Mucosa of stomach (tissue), 1 donor: ENCODE measurements around the gene ASB15.
A peak's percentile ranks its signal among the peaks of the same experiment; 100 is the strongest.
"Not testable (repeated sequence)": the region's sequence is repeated elsewhere in the genome, so short reads cannot be mapped to it uniquely, and the experiment has no call there.

Experiments
- H3K27me3 ChIP-seq: one replicate; pipeline ENCODE4 v1.7.0; 2013; ENCODE audit warnings: mild to moderate bottlenecking, low read length; ENCODE audit not compliant: control insufficient read depth, insufficient read depth
- H3K36me3 ChIP-seq: one replicate; pipeline ENCODE4 v1.7.0; 2013; ENCODE audit warnings: low read length; ENCODE audit not compliant: control insufficient read depth, insufficient read depth
- H3K4me1 ChIP-seq: one replicate; pipeline ENCODE4 v1.7.0; 2013; ENCODE audit warnings: mild to moderate bottlenecking, low read length; ENCODE audit not compliant: control insufficient read depth, insufficient read depth
- H3K4me3 ChIP-seq: one replicate; pipeline ENCODE4 v1.7.0; 2013; ENCODE audit warnings: low read length
- H3K9ac ChIP-seq: one replicate; pipeline ENCODE4 v1.7.0; 2013; ENCODE audit warnings: mild to moderate bottlenecking, low read length, moderate library complexity
- H3K9me3 ChIP-seq: one replicate; pipeline ENCODE4 v1.7.0; 2013; ENCODE audit warnings: mild to moderate bottlenecking, low read length, moderate library complexity; ENCODE audit not compliant: control insufficient read depth
- donor health status: Pancreatic carcinoma.

Gene ASB15

GRCh38 chr7:123601530-123601929 lies at the start of gene ASB15:
Gene ASB15 (plus strand): TSS chr7:123601821. CDS start chr7:123614503, 12,682 bp downstream.
- Histone ChIP-seq H3K27me3 (no peaks in the 10 kb centered on the region), H3K4me1 (no peaks in the 10 kb centered on the region), H3K4me3 (no peak within 1 kb of the TSS), H3K9me3 (no peaks in the 10 kb centered on the region), H3K36me3 (no peaks in the 10 kb centered on the region), H3K9ac (no peak within 1 kb of the TSS)

GRCh38 chr7:123552134-123552533 lies 49.5 kb upstream of the ASB15 start:
- H3K4me1 ChIP-seq, result not testable (repeated sequence)

GRCh38 chr7:123552641-123553040 lies 49.0 kb upstream of the ASB15 start:
- no peaks in the 10 kb centered on the region for H3K9me3 ChIP-seq
- no peak overlapping the region for H3K9ac ChIP-seq
- H3K36me3 ChIP-seq, result no peaks in the 10 kb centered on the region
- no peak overlapping the region for H3K4me3 ChIP-seq
- H3K4me1 ChIP-seq, result peaks cover 8% of the 10 kb centered on the region
- no peaks in the 10 kb centered on the region for H3K27me3 ChIP-seq

More at GRCh38 chr7:123552134-123552533, 49.5 kb upstream of the ASB15 start:
- not testable (repeated sequence) for H3K9me3 ChIP-seq, H3K27me3 ChIP-seq, H3K36me3 ChIP-seq, H3K9ac ChIP-seq, H3K4me3 ChIP-seq

GRCh38 chr7:123553159-123553558 lies 48.5 kb upstream of the ASB15 start:
- Histone ChIP-seq H3K36me3 (no peaks in the 10 kb centered on the region), H3K9ac (no peak overlapping the region), H3K9me3 (no peaks in the 10 kb centered on the region), H3K4me1 (peaks cover 8% of the 10 kb centered on the region), H3K27me3 (no peaks in the 10 kb centered on the region), H3K4me3 (no peak overlapping the region)

GRCh38 chr7:123555484-123555883 lies 46.1 kb upstream of the ASB15 start:
- Histone ChIP-seq H3K4me1 (peaks cover 8% of the 10 kb centered on the region), H3K4me3 (no peak overlapping the region)

GRCh38 chr7:123557016-123557397 lies 44.6 kb upstream of the ASB15 start:
- peak overlapping the region; percentile 98 for H3K4me3 ChIP-seq
- peak overlapping the region; percentile 96 for H3K9ac ChIP-seq
- peaks cover 8% of the 10 kb centered on the region for H3K4me1 ChIP-seq
- H3K9me3 ChIP-seq, result no peaks in the 10 kb centered on the region
- no peaks in the 10 kb centered on the region for H3K36me3 ChIP-seq
- no peaks in the 10 kb centered on the region for H3K27me3 ChIP-seq

More at GRCh38 chr7:123555484-123555883, 46.1 kb upstream of the ASB15 start:
- H3K9ac ChIP-seq, result no peak overlapping the region
- no peaks in the 10 kb centered on the region for H3K27me3 ChIP-seq
- no peaks in the 10 kb centered on the region for H3K9me3 ChIP-seq
- H3K36me3 ChIP-seq, result no peaks in the 10 kb centered on the region

DNA sequence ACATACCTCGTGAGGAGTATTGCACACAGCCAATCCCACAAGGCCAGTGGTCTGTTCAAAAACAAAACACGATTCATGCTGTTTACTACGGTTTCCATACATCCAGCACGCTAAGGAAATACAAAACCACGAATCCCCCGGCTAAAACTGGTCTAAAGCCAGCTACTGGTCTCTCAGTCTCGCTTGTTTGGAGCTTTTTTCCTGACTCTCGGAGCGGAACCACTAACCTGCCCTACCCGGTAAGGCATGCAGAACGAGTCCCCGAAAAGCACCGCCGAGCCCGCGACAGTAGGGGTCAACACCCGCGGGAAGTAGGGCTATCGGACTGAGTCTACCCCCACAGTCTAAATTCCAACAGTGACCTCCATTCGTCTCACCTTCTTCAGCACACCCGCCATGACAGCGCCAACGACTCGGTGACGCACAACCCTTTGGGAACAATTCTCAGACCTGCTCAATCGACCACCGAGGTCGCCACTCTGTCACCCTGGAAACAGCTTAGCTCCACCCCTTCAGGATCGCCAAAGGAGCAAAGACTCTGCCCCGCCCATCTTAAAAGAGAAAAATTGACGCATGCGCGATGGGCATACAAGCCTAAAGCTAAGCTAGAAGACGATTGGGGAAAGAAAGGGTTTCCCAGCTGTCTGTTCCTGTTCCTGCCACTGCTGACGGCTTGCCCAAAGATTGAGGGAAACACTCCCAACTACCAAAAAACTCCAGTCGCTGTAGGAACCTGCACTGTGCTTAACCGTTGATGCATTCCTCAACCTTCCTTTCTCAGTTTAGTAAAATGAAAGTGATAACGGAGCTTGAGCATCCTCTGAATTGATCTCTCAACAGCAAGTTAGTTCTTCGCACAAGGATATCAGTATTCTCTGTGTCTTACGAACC lies 44.0 kb upstream of the ASB15 start, which contains the start of gene NDUFA5:
Gene NDUFA5, minus strand, starts transcription at position 421 of the 891 bp plus-strand sequence. Its CDS starts 23 bp downstream, at position 398.
- no peaks in the 10 kb centered on the region for H3K27me3 ChIP-seq
- no peaks in the 10 kb centered on the region for H3K36me3 ChIP-seq
- peak within 1 kb of the TSS; percentile 98 for H3K4me3 ChIP-seq
- H3K4me1 ChIP-seq, result peaks cover 8% of the 10 kb centered on the region
- peak within 1 kb of the TSS; percentile 96 for H3K9ac ChIP-seq
- no peaks in the 10 kb centered on the region for H3K9me3 ChIP-seq

GRCh38 chr7:123558289-123558874 lies 43.2 kb upstream of the ASB15 start:
- Histone ChIP-seq H3K9me3 (no peaks in the 10 kb centered on the region), H3K27me3 (no peaks in the 10 kb centered on the region), H3K9ac (peak overlapping the region; percentile 96), H3K4me3 (peak overlapping the region; percentile 98), H3K36me3 (no peaks in the 10 kb centered on the region), H3K4me1 (peaks cover 8% of the 10 kb centered on the region)

GRCh38 chr7:123562121-123562520 lies 39.5 kb upstream of the ASB15 start:
- Histone ChIP-seq H3K4me1 (no peaks in the 10 kb centered on the region), H3K9ac (no peak overlapping the region), H3K27me3 (no peaks in the 10 kb centered on the region), H3K9me3 (no peaks in the 10 kb centered on the region), H3K36me3 (no peaks in the 10 kb centered on the region), H3K4me3 (no peak overlapping the region)

GRCh38 chr7:123569352-123570010 lies 32.1 kb upstream of the ASB15 start:
- no peak overlapping the region for H3K4me3 ChIP-seq
- H3K4me1 ChIP-seq, result no peaks in the 10 kb centered on the region
- no peaks in the 10 kb centered on the region for H3K27me3 ChIP-seq
- no peak overlapping the region for H3K9ac ChIP-seq
- no peaks in the 10 kb centered on the region for H3K9me3 ChIP-seq
- H3K36me3 ChIP-seq, result no peaks in the 10 kb centered on the region

DNA sequence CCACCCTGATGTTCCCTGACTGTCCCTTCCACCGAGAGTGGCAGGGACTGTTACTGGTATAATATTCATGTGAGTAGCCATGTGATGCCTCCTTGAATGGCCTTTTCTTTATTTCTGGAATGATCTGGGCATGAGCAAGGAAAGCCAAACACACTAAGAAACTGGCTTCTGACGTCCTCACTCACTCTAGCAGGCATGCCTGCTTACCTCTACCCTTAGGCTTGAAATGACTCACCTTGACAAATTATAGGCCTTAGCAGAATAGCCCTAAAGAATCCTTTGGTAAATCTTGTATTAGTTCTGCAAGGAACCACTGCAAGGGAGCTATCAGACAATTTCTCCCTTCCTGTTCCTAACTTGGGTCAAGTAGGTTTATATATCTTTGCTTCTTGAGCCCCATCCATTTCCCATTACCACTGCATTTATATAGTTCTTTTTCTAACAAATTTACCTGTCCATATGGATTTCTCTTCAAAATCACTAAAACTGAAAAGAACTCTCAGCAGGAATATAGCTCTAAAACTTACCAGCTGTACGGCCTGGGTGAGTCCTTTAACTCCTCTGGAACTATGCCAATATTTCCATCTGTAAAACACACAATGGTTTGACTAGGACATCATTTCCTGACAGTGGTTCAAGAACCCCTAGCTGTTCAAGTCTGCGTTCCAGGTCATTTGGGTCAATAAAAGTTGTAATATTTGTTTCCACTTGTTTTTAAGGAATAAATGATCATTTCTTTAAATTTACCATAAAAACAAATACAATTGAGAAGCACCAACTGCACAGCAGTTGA lies 31.0 kb upstream of the ASB15 start:
- no peaks in the 10 kb centered on the region for H3K4me1 ChIP-seq
- no peak overlapping the region for H3K4me3 ChIP-seq
- no peaks in the 10 kb centered on the region for H3K27me3 ChIP-seq
- no peaks in the 10 kb centered on the region for H3K9me3 ChIP-seq
- H3K9ac ChIP-seq, result no peak overlapping the region
- no peaks in the 10 kb centered on the region for H3K36me3 ChIP-seq
